Endothelial cell of umbilical vein (primary cell): ENCODE data around the gene MRPL38. TPM values are rescaled to one million over a fixed set of nuclear protein-coding genes. Genes with fewer than 3 reads are reported as not detected.
"Not testable (repeated sequence)": the region's sequence is repeated elsewhere in the genome, so short reads cannot be mapped to it uniquely, and the experiment has no call there.

Source experiments
- BruUV-seq: library from RNA; stranded (reverse); fragments of 400-500 nt; replicated peaks from 2 replicates; lab custom pipeline; 2021; lab: Mats Ljungman, UMichigan
- CTCF ChIA-PET: fragments of 300-600, 350-600 bp; sonication (Branson Sonifier 250); formaldehyde crosslinking; loops from one replicate; lab custom pipeline; 2021; ENCODE audit warnings: antibody characterized with exemption, inconsistent platforms; lab: Charles Lee
- POLR2A ChIA-PET: fragments of 300-600, 350-600 bp; sonication (Branson Sonifier 250); formaldehyde crosslinking; loops from one replicate; lab custom pipeline; 2021; ENCODE audit warnings: antibody characterized with exemption, inconsistent platforms; lab: Charles Lee
- DNase-seq: peaks from one replicate; pipeline ENCODE4 v3.0.0-alpha.2; 2011; ENCODE audit warnings: low read depth, low spot score
- FAIRE-seq: peaks from 2 replicates; lab custom pipeline; 2011; peaks lifted over from hg19 to GRCh38; lab: Jason Lieb, UNC
- H2AFZ ChIP-seq: 2 replicates; pipeline ENCODE4 v1.6.0; 2012; ENCODE audit warnings: low read depth, low read length, control low read depth, inconsistent platforms
- H3K27ac ChIP-seq: 2 replicates; pipeline ENCODE4 v1.5.1; 2011; ENCODE audit warnings: low read depth, mild to moderate bottlenecking, control low read depth, low read length, moderate library complexity; ENCODE audit not compliant: insufficient read depth
- H3K27me3 ChIP-seq, 2 experiments: 2 replicates each; pipeline versions ENCODE4 v1.6.0 to v1.6.1; 2011; ENCODE audit warnings: low read length in 2 of 2, mixed read lengths in 1 of 2; ENCODE audit not compliant: control insufficient read depth in 2 of 2, insufficient read depth in 2 of 2
- H3K36me3 ChIP-seq, 2 experiments: 2 replicates in 1 of 2; 3 replicates in 1 of 2; pipeline ENCODE4 v1.5.1; 2011; ENCODE audit warnings: low read length in 2 of 2, mild to moderate bottlenecking in 1 of 2, moderate library complexity in 1 of 2; ENCODE audit not compliant: control insufficient read depth in 2 of 2, insufficient read depth in 2 of 2; ENCODE audit errors: extremely low read depth in 1 of 2
- H3K4me1 ChIP-seq: 3 replicates; pipeline ENCODE4 v1.5.1; 2011; ENCODE audit warnings: mild to moderate bottlenecking, low read length; ENCODE audit not compliant: control insufficient read depth, insufficient read depth; ENCODE audit errors: extremely low read depth
- H3K4me2 ChIP-seq: 2 replicates; pipeline ENCODE4 v1.6.1; 2011; ENCODE audit warnings: low read length, control low read depth, mixed read lengths; ENCODE audit not compliant: insufficient read depth
- H3K4me3 ChIP-seq, 3 experiments: fragments of 200-600 bp in 1 of 3; sonication (generic), shearing (Covaris generic) in 1 of 3; replicated peaks in 1 of 3; 2 replicates each; pipeline ENCODE4 v1.5.1; 2011 to 2016; ENCODE audit warnings: control low read depth in 3 of 3, low read length in 3 of 3, mild to moderate bottlenecking in 2 of 3, inconsistent platforms in 1 of 3, low read depth in 1 of 3, moderate library complexity in 1 of 3; ENCODE audit not compliant: insufficient read depth in 1 of 3
- H3K79me2 ChIP-seq: 2 replicates; pipeline ENCODE4 v1.6.0; 2012; ENCODE audit warnings: low read length, inconsistent platforms; ENCODE audit not compliant: control insufficient read depth, insufficient read depth
- H3K9ac ChIP-seq: replicated peaks from 2 replicates; pipeline ENCODE3; 2011; ENCODE audit warnings: low read length, control low read depth; ENCODE audit not compliant: insufficient read depth; ENCODE audit errors: extremely low read depth
- H3K9me1 ChIP-seq: replicated peaks from 3 replicates; pipeline ENCODE4 v1.6.0; 2011; ENCODE audit warnings: mild to moderate bottlenecking, low read length; ENCODE audit not compliant: control insufficient read depth, insufficient read depth; ENCODE audit errors: extremely low read depth
- H3K9me3 ChIP-seq: replicated peaks from 2 replicates; pipeline ENCODE4 v1.5.1; 2012; ENCODE audit warnings: low read length, inconsistent platforms; ENCODE audit not compliant: control insufficient read depth, insufficient read depth
- H4K20me1 ChIP-seq: replicated peaks from 2 replicates; pipeline ENCODE3; 2011; ENCODE audit warnings: mild to moderate bottlenecking, low read length; ENCODE audit not compliant: control insufficient read depth, insufficient read depth; ENCODE audit errors: extremely low read depth
- GATA2 ChIP-seq: IDR thresholded peaks from 2 replicates; pipeline ENCODE4 v1.7.0; 2011; ENCODE audit warnings: low read depth, mild to moderate bottlenecking, moderate library complexity, mixed read lengths, low read length; ENCODE audit not compliant: insufficient read length, insufficient read depth
- POLR2A ChIP-seq: IDR thresholded peaks from 2 replicates; pipeline ENCODE4 v1.6.1; 2012; ENCODE audit warnings: low read depth, mild to moderate bottlenecking, control low read depth, low read length
- POLR2AphosphoS5 ChIP-seq: IDR thresholded peaks from 2 replicates; pipeline ENCODE4 v1.6.1; 2012; ENCODE audit warnings: low read depth, mild to moderate bottlenecking, control low read depth, low read length, moderate library complexity; ENCODE audit not compliant: insufficient read depth
- dilution Hi-C: fragments of 300-500 bp; cut with MboI; formaldehyde crosslinking; loops from one replicate; pipeline ENCODE4 v1.15.0; 2019; ENCODE audit warnings: low sequenced_read_pairs; ENCODE audit not compliant: extremely low pct_ligation_motif_present
- intact Hi-C: fragments of 100-400 bp; cut with micrococcal nuclease; formaldehyde crosslinking; loops from one replicate; pipeline ENCODE4 v1.10.0; 2022
- polyA plus RNA-seq, 4 experiments: library from polyadenylated mRNA; depleted of rRNA in 3 of 4; stranded (reverse) in 3 of 4; unstranded in 1 of 4; fragments of >200 nt; gene quantifications; 2 replicates each; pipeline versions ENCODE4 v1.2.1 to v1.2.3, GENCODE V29; 2011 to 2012; ENCODE audit warnings: missing spikeins in 1 of 4
- total RNA-seq: library from RNA; stranded (reverse); gene quantifications from 2 replicates; pipeline ENCODE4 v1.2.3, GENCODE V29; 2021

MRPL38 gene
- total and polyA plus RNA-seq, 2 donors (not counting 3 experiments of a cell fraction or from before 2014, with no cell fraction given) = 82.7 to 93.8 TPM

DNA sequence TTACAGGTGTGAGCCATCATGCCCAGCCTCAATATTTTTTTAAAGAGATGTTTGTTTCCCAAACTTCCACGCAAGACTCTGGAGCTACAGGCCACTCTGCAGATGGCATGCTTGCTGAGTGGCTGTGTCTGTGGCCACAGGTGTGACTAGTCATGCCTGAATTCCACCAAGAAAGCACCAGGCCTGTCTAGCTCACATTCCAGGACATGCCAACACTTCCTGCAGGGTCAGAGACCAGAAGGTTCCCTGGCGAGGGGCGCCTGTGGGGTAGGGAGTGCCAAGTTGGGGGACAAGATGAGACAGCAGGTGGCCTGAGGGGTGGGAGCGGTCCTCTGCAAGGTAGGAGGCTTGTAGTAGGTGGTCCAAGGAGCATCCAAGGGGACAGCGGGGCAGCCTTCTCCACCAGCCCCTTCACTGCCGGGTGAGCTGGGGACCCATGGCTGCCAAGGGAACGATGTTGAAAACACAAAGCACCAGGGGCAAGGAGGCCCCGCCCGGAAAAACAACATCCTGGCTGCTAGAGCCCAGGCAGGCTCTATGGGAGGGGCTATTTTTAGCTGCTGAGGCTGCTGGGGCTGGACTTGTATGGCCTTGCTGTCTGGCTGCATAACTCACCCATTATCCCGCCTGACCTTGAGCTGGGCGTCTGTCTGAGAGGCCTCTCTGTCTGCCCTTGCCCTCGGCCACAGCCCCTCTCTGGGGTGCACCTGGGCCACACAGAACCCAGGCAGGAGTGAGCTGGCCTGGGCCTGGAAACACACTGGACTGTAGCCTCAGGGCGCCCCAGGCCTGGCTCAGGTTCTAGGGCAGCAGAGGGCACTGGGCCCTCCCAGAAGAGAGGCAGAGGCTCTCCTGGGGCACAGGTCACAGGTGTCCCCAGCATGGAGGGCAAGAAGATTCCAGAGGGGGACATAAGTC is 32.0 kb downstream of the MRPL38 start:
- H4K20me1 ChIP-seq = no peaks in the 10 kb centered on the region

DNA sequence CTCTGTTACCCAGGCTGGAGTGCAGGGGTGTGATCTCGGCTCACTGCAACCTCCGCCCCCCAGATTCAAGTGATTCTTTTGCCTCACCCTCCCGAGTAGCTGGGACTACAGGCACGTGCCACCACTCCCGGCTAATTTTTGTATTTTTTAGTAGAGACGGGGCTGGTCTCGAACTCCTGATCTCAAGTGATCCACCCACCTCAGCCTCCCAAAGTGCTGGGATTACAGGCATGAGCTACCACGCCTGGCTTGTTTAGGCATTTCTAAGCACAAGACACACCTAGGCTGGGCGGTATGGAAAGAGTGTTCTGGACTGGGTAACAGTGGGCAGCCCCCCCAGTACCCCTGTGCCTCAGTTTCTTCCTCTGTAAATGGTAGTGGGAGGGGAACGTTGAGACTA is 34.5 kb downstream of the MRPL38 start:
- ChIA-PET POLR2A (interaction anchor here (1.7 kb wide), 1 partner anchor 12 kb away, joined by 5 read pairs; no protein-coding TSS in a partner anchor), CTCF (interaction anchor here (1.8 to 10.3 kb wide), 2 partner anchors 12 to 26 kb away, joined by 4 to 241 read pairs; partner anchors contain the start of genes TRIM65 and WBP2)
- BruUV-seq, H3K27me3 ChIP-seq, H3K27ac ChIP-seq, H3K79me2 ChIP-seq, dilution Hi-C loops, H3K9ac ChIP-seq, DNase-seq, H3K9me3 ChIP-seq, FAIRE-seq, H4K20me1 ChIP-seq, H3K4me3 ChIP-seq, H3K9me1 ChIP-seq, intact Hi-C loops, H3K4me2 ChIP-seq: not testable (repeated sequence)
- Histone ChIP-seq H2AFZ (peak overlapping the region; percentile 94), H3K4me1 (peaks cover 25% of the 10 kb centered on the region), H3K36me3 (peaks cover 3 to 13% of the 10 kb centered on the region in 2 experiments)

More for the DNA sequence above, 32.0 kb downstream of the MRPL38 start:
- H3K4me3 ChIP-seq = no peak overlapping the region
- H3K9ac ChIP-seq = peak overlapping the region; percentile 77
- DNase-seq = peak; percentile 95
- intact Hi-C loops (loop anchor here (1.0 kb wide), 3 partner anchors 17 to 88 kb away; partner anchors contain the start of genes UNK and WBP2), dilution Hi-C loops (no loop called here)
- no TSS peak for BruUV-seq
- peaks cover 3 to 18% of the 10 kb centered on the region in 2 experiments for H3K36me3 ChIP-seq
- H3K79me2 ChIP-seq = peaks cover 6% of the 10 kb centered on the region
- CTCF ChIA-PET = interaction anchor here (0.5 to 10.3 kb wide), 9 partner anchors 15 to 386 kb away, joined by 3 to 241 read pairs (median 6); partner anchors contain the start of genes TRIM65, UNC13D and WBP2
- peak overlapping the region; percentile 32 for H2AFZ ChIP-seq
- H3K9me1 ChIP-seq = no peaks in the 10 kb centered on the region
- no peaks in the 10 kb centered on the region for H3K9me3 ChIP-seq
- H3K4me1 ChIP-seq = peaks cover 43% of the 10 kb centered on the region
- peak; percentile 50 for TF ChIP-seq POLR2AphosphoS5
- TF ChIP-seq POLR2A = peak; percentile 63
- no peak for TF ChIP-seq GATA2
- FAIRE-seq = peak; percentile 100
- POLR2A ChIA-PET = interaction anchor here (0.7 to 1.9 kb wide), 4 partner anchors 14 to 94 kb away, joined by 3 to 11 read pairs (median 7); partner anchors contain the start of gene WBP2
- H3K27ac ChIP-seq = peak overlapping the region; percentile 95
- H3K27me3 ChIP-seq = no peaks in the 10 kb centered on the region
- peak overlapping the region; percentile 29 for H3K4me2 ChIP-seq
